SU-DHL-6 (cell line): ENCODE data around the gene HNF4A.
A peak's percentile ranks its signal among the peaks of the same experiment; 100 is the strongest.

Source experiments
- H2AFZ ChIP-seq: fragments of 200-600 bp; sonication (generic); 2 replicates; pipeline ENCODE4 v1.6.1; 2014; ENCODE audit warnings: low read depth, mild to moderate bottlenecking, moderate library complexity, mixed read lengths, antibody characterized with exemption, low read length; ENCODE audit not compliant: severe bottlenecking
- H3F3A ChIP-seq: fragments of 200-600 bp; shearing (Covaris generic); 2 replicates; pipeline ENCODE4 v1.6.0; 2016; ENCODE audit warnings: antibody characterized with exemption, mild to moderate bottlenecking; ENCODE audit not compliant: insufficient read depth
- H3K27ac ChIP-seq: fragments of 200-600 bp; sonication (generic); 2 replicates; pipeline ENCODE4 v1.5.1; 2016; ENCODE audit warnings: low read depth, mild to moderate bottlenecking, low read length, moderate library complexity, mixed read lengths
- H3K27me3 ChIP-seq: fragments of 200-600 bp; sonication (generic), shearing (Covaris generic); 2 replicates; pipeline ENCODE4 v1.6.0; 2014; ENCODE audit warnings: mild to moderate bottlenecking, low read length
- H3K36me3 ChIP-seq: fragments of 200-600 bp; sonication (generic); 2 replicates; pipeline ENCODE4 v1.6.1; 2014; ENCODE audit warnings: mild to moderate bottlenecking, low read length, mixed read lengths
- H3K4me2 ChIP-seq: fragments of 300-600, 200-600 bp; shearing (Covaris generic), sonication (generic); 2 replicates; pipeline ENCODE4 v1.6.0; 2014; ENCODE audit warnings: low read length, low read depth, mild to moderate bottlenecking; ENCODE audit not compliant: poor library complexity, severe bottlenecking
- H3K4me3 ChIP-seq: fragments of 200-600 bp; sonication (generic); 2 replicates; pipeline ENCODE4 v1.5.1; 2014; ENCODE audit warnings: antibody characterized with exemption, low read length, mild to moderate bottlenecking, mixed read lengths; ENCODE audit not compliant: insufficient read depth, poor library complexity, severe bottlenecking
- H3K79me2 ChIP-seq: fragments of 200-600 bp; sonication (generic); 2 replicates; pipeline ENCODE4 v1.6.1; 2014; ENCODE audit warnings: mild to moderate bottlenecking, low read length, moderate library complexity; ENCODE audit not compliant: insufficient read depth
- H3K9ac ChIP-seq: fragments of 200-600 bp; sonication (generic); 2 replicates; pipeline ENCODE4 v1.7.0; 2014; ENCODE audit warnings: mild to moderate bottlenecking, low read length
- H3K9me2 ChIP-seq: fragments of 200-600 bp; sonication (generic); replicated peaks from 2 replicates; pipeline ENCODE4 v1.6.1; 2014; ENCODE audit warnings: low read length; ENCODE audit not compliant: insufficient read depth
- H3K9me3 ChIP-seq: fragments of 200-600 bp; sonication (generic); 2 replicates; pipeline ENCODE4 v1.6.1; 2014; ENCODE audit warnings: low read length, mixed read lengths; ENCODE audit not compliant: insufficient read depth
- H4K20me1 ChIP-seq: fragments of 200-600 bp; sonication (generic); 2 replicates; pipeline ENCODE4 v1.6.1; 2014; ENCODE audit warnings: low read depth, mild to moderate bottlenecking, antibody characterized with exemption, low read length, moderate library complexity, mixed read lengths
- EZH2phosphoT487 ChIP-seq: fragments of 200-600 bp; sonication (generic), shearing (Covaris generic); conservative IDR thresholded peaks from 2 replicates; pipeline ENCODE4 v1.6.1; 2018; ENCODE audit warnings: mild to moderate bottlenecking, antibody characterized with exemption, low read length, moderate library complexity, mixed read lengths
- TF ChIP-seq, protein P1 (sequence below): fragments of 200-600 bp; sonication (generic); IDR thresholded peaks from one replicate; pipeline ENCODE4 v1.5.1; 2017; ENCODE audit warnings: antibody characterized with exemption, mild to moderate bottlenecking, low read length, moderate library complexity; ENCODE audit not compliant: insufficient read depth, poor library complexity, severe bottlenecking

The HNF4A gene

GRCh38 chr20:44384423-44385027 lies 29.0 kb downstream of the HNF4A start:
- H3K4me3 ChIP-seq: no peak overlapping the region

DNA sequence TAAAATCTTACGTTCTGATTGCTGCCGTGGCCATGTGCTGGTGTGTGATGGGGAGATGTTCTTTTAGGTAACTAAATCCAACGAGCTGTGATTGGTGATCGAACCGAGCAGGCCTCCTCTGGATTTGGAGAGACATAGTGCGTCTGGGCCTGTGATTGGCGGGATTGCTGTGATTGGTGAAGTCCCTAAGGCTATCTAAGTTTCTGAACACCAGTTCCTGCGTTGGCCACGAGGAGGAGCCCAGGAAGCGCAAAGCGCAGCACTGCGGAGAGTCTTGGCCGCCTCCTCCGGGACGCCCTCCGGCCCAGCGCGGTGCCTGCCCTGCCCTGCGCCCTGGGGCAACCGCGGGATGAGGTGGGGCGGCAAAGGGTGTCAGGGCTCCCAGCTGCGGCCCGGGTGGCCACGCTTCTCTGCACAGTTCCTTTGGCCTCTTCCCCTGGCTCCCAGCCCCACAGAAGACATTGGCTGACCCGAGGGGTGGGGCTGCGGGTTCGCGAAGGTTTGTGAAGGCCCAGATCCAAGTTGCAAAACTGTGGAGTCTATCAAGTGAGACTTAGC lies 33.0 kb downstream of the HNF4A start:
- Histone ChIP-seq H3K4me2 (no peak overlapping the region), H3K27me3 (no peaks in the 10 kb centered on the region), H4K20me1 (no peaks in the 10 kb centered on the region), H3K9me2 (no peaks in the 10 kb centered on the region), H3K27ac (no peak overlapping the region), H2AFZ (no peak overlapping the region), H3K4me3 (no peak overlapping the region), H3K36me3 (no peaks in the 10 kb centered on the region), H3K79me2 (no peaks in the 10 kb centered on the region), H3F3A (no peaks in the 10 kb centered on the region), H3K9me3 (no peaks in the 10 kb centered on the region), H3K9ac (no peak overlapping the region)
- no peak for TF ChIP-seq EZH2phosphoT487
- TF ChIP-seq, protein P1, sequence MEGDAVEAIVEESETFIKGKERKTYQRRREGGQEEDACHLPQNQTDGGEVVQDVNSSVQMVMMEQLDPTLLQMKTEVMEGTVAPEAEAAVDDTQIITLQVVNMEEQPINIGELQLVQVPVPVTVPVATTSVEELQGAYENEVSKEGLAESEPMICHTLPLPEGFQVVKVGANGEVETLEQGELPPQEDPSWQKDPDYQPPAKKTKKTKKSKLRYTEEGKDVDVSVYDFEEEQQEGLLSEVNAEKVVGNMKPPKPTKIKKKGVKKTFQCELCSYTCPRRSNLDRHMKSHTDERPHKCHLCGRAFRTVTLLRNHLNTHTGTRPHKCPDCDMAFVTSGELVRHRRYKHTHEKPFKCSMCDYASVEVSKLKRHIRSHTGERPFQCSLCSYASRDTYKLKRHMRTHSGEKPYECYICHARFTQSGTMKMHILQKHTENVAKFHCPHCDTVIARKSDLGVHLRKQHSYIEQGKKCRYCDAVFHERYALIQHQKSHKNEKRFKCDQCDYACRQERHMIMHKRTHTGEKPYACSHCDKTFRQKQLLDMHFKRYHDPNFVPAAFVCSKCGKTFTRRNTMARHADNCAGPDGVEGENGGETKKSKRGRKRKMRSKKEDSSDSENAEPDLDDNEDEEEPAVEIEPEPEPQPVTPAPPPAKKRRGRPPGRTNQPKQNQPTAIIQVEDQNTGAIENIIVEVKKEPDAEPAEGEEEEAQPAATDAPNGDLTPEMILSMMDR: peak; percentile 67

More at GRCh38 chr20:44384423-44385027, 29.0 kb downstream of the HNF4A start:
- Histone ChIP-seq H3K9ac (no peak overlapping the region), H3K9me2 (no peaks in the 10 kb centered on the region), H3K9me3 (no peaks in the 10 kb centered on the region), H3K36me3 (no peaks in the 10 kb centered on the region), H3K27me3 (no peaks in the 10 kb centered on the region), H2AFZ (no peak overlapping the region), H3K4me2 (no peak overlapping the region), H3F3A (no peaks in the 10 kb centered on the region), H3K79me2 (no peaks in the 10 kb centered on the region), H4K20me1 (no peaks in the 10 kb centered on the region), H3K27ac (no peak overlapping the region)
- TF ChIP-seq, protein P1: peak; percentile 97
- no peak for TF ChIP-seq EZH2phosphoT487

GRCh38 chr20:44389871-44390270 lies 34.4 kb downstream of the HNF4A start:
- H3K9me2 ChIP-seq: no peaks in the 10 kb centered on the region
- no peak overlapping the region for H2AFZ ChIP-seq
- H3K79me2 ChIP-seq: no peaks in the 10 kb centered on the region
- no peaks in the 10 kb centered on the region for H3K9me3 ChIP-seq
- H3F3A ChIP-seq: no peaks in the 10 kb centered on the region
- no peak overlapping the region for H3K4me2 ChIP-seq
- no peak overlapping the region for H3K9ac ChIP-seq
- H4K20me1 ChIP-seq: no peaks in the 10 kb centered on the region
- H3K36me3 ChIP-seq: no peaks in the 10 kb centered on the region
- no peak overlapping the region for H3K4me3 ChIP-seq
- no peaks in the 10 kb centered on the region for H3K27me3 ChIP-seq
- no peak for TF ChIP-seq EZH2phosphoT487
- TF ChIP-seq, protein P1: no peak
- no peak overlapping the region for H3K27ac ChIP-seq
